ENCODE measurements around the gene PRKG1. TPM values are rescaled to one million over a fixed set of nuclear protein-coding genes. Genes with fewer than 3 reads are reported as not detected.
A peak's percentile ranks its signal among the peaks of the same experiment; 100 is the strongest.

Gene PRKG1
- total and polyA plus RNA-seq, 2 of the 8 experiments (the other 6 are each of a cell fraction or from before 2014, with no cell fraction given) = 4.2 to 15.2 TPM

DNA sequence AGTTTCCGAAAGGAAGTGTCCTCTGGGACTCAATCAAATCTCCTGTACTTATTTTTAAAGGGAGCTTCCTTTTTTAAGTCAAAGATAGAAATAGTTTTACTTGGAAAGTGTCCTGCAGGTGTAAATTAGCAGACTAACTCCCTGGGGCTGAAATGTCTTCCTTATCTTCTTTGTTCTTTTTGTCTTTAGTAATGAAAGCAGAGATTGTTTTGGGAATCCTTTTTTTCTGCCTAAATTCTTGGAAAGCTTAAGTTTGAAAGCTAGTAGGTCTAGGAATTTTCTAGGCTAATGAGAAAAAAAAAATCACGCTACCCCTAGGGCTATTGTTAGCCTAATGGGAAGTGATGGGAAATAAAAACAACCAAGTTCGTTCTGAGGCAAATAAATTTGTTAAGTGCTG is 764.2 kb downstream of the PRKG1 start:
- CTCF ChIA-PET (ENCODE audit: partially characterized antibody) = no interaction called here
- FAIRE-seq (no peak), DNase-seq (ENCODE audit: low read depth in 1 of 2, low spot score in 2 of 2) (no peak)
- Histone ChIP-seq H2AFZ (ENCODE audit: low read length) (no peak overlapping the region), H3K9ac (replicated peaks in 1 of 4; ENCODE audit: extremely low read depth in 1 of 4, low read depth in 3 of 4, low read length in 3 of 4) (no peak overlapping the region), H2BK20ac (ENCODE audit: low read length) (no peak overlapping the region), H3K4me3 (ENCODE audit: extremely low read depth in 1 of 4, insufficient read depth in 2 of 4, low read depth in 3 of 4, low read length in 4 of 4) (peak overlapping the region in 1 of 4 experiments; percentile 10; a peak in 1 of 8 replicates), H3K9me3 (ENCODE audit: insufficient read depth in 2 of 2, low read depth in 1 of 2, low read length in 1 of 2) (no peaks in the 10 kb centered on the region), H3K27me3 (replicated peaks in 1 of 4; ENCODE audit: control insufficient read depth in 3 of 4, extremely low read depth in 1 of 4, insufficient read depth in 3 of 4, low read length in 3 of 4) (no peaks in the 10 kb centered on the region), H2BK12ac (ENCODE audit: low read depth, low read length) (no peak overlapping the region), H4K5ac (ENCODE audit: insufficient read length, low read depth, low read length) (no peak overlapping the region), H3K23ac (ENCODE audit: insufficient read length) (no peak overlapping the region), H2AK5ac (ENCODE audit: low read depth, low read length) (no peak overlapping the region), H3K27ac (ENCODE audit: low read depth, low read length) (no peak overlapping the region), H3K56ac (replicated peaks; ENCODE audit: insufficient read length, low read depth, low read length) (no peak overlapping the region), H2BK5ac (ENCODE audit: low read depth, low read length) (no peak overlapping the region), H3K4me2 (ENCODE audit: insufficient read depth in 1 of 2, low read depth in 2 of 2, low read length in 2 of 2) (peak overlapping the region in 1 of 2 experiments; percentile 10; a peak in 1 of 4 replicates), H3K4me1 (replicated peaks in 1 of 4; ENCODE audit: control insufficient read depth in 3 of 4, insufficient read depth in 4 of 4, low read length in 3 of 4) (peaks cover 0 to 8% (median 1%) of the 10 kb centered on the region in 4 experiments; a peak in 3 of 7 replicates), H3K18ac (ENCODE audit: extremely low read depth, low read length) (no peak overlapping the region), H4K91ac (replicated peaks; ENCODE audit: insufficient read length, low read length) (no peak overlapping the region), H3K4ac (replicated peaks; ENCODE audit: insufficient read length, low read depth, low read length) (no peak overlapping the region), H2BK120ac (replicated peaks; ENCODE audit: low read depth, low read length) (no peak overlapping the region), H3K79me2 (ENCODE audit: control insufficient read depth in 1 of 2, insufficient read depth in 2 of 2, low read length in 2 of 2) (no peaks in the 10 kb centered on the region), H3K79me1 (ENCODE audit: low read depth, low read length) (no peaks in the 10 kb centered on the region), H2BK15ac (ENCODE audit: low read length) (no peak overlapping the region), H4K20me1 (replicated peaks in 1 of 2; ENCODE audit: control insufficient read depth in 1 of 2, insufficient read depth in 2 of 2, low read length in 2 of 2) (no peaks in the 10 kb centered on the region), H3K36me3 (ENCODE audit: control insufficient read depth in 2 of 4, insufficient read depth in 4 of 4, low read length in 3 of 4) (no peaks in the 10 kb centered on the region), H4K8ac (ENCODE audit: extremely low read depth, insufficient read depth, low read length) (no peak overlapping the region), H3K14ac (ENCODE audit: insufficient read length) (no peak overlapping the region), H3K23me2 (ENCODE audit: low read depth, low read length) (no peaks in the 10 kb centered on the region)
- POLR2A ChIA-PET (ENCODE audit: partially characterized antibody) = no interaction called here
- 35% methylated on average over 3 of the region's 3 CpGs; no CpG with 5 or more reads in 1 of the 2 experiments for WGBS, 2 experiments (ENCODE audit: extremely low coverage in 1 of 2, insufficient coverage in 1 of 2, insufficient read length in 1 of 2, insufficient replicate concordance in 2 of 2, low coverage in 1 of 2, low lambda C conversion rate in 2 of 2, missing lambda C conversion rate in 1 of 2)
- no peak for TF ChIP-seq SP4 (IDR thresholded peaks at IDR 0.05; ENCODE audit: low read length)
- TF ChIP-seq RAD21 (IDR thresholded peaks at IDR 0.05 in 1 of 2, conservative IDR thresholded peaks at IDR 0.05 in 1 of 2; ENCODE audit: low read depth in 2 of 2, low read length in 2 of 2) = no peak
- no peak for TF ChIP-seq CEBPB (IDR thresholded peaks at IDR 0.05; ENCODE audit: low read depth, low read length)
- no peak for TF ChIP-seq TAF7 (optimal IDR thresholded peaks at IDR 0.05; ENCODE audit: borderline replicate concordance, low read depth, low read length)
- no peak for TF ChIP-seq MAFK (IDR thresholded peaks at IDR 0.05; ENCODE audit: low read depth, low read length)
- TF ChIP-seq E2F6 (IDR thresholded peaks at IDR 0.05) = no peak

All from H1 (cell line).